HG03457 (cell line): ENCODE data around the gene RYR2.
"Not testable (repeated sequence)": the region's sequence is repeated elsewhere in the genome, so short reads cannot be mapped to it uniquely, and the experiment has no call there.

Source experiments
- ATAC-seq: cut with Tn5 transposase; IDR thresholded peaks from one replicate; pipeline ENCODE4 v1.9.1; 2021; ENCODE audit warnings: moderate number of reproducible peaks; ENCODE audit not compliant: unreplicated experiment

RYR2 gene

DNA sequence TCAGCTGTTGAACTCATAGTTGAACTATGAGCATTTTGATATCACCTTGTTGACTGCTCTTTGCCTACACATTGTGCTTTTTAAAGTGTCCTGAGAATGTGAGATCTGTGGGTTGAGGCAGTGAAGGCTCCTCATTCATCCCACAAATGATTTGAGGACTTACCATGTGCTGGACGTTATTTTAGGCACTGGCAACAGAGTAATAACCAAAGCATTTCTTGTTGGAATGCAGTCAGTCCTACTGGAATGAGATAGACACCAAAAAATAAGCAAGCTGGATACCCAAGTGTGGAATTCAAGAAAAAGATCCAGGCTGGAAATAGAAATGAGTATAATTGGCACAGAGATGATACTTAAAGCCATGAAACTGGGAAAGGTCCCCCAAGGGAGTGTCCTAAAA, 775.3 kb downstream of the RYR2 start:
- ATAC-seq: no peak

DNA sequence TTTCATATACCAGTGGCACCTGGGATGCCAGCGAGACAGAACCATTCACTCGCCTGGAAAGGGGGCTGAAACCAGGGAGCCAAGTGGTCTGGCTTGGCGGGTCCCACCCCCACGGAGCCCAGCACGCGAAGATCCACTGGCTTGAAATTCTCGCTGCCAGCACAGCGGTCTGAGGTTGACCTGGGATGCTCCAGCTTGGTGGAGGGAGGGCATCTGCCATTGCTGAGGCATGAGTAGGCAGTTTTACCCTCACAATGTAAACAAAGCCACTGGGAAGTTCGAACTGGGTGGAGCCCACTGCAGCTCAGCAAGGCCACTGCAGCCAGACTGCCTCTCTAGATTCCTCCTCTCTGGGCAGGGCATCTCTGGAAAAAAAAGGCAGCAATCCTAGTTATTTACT, 778.6 kb downstream of the RYR2 start:
- not testable (repeated sequence) for ATAC-seq

GRCh38 chr1:237832858-237833257, 790.9 kb downstream of the RYR2 start:
- no peak for ATAC-seq

- no peak for ATAC-seq
These were observed 792.1 kb downstream of the RYR2 start for GRCh38 chr1:237834048-237834447.

- no peak for ATAC-seq
These were observed 792.5 kb downstream of the RYR2 start for GRCh38 chr1:237834461-237834860.

DNA sequence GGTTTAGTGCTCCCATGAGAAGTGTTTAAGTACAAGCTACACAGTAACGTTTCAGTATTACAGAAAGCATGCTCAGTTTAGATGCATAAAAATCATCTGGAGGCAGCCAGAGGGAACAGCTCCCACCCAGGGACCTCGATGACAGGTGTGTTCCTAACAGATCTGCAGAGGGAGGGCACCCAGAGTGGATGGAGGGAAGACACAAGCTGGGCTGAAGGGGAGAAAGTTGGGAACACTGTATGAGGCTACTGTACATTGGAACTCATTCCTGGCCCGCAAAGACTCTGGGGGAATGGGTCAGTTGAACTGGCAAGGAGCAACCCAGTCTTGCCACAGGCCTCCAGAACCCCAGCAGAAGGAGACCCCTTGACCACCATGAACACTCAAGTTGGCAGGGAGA, 796.3 kb downstream of the RYR2 start:
- ATAC-seq: no peak

DNA sequence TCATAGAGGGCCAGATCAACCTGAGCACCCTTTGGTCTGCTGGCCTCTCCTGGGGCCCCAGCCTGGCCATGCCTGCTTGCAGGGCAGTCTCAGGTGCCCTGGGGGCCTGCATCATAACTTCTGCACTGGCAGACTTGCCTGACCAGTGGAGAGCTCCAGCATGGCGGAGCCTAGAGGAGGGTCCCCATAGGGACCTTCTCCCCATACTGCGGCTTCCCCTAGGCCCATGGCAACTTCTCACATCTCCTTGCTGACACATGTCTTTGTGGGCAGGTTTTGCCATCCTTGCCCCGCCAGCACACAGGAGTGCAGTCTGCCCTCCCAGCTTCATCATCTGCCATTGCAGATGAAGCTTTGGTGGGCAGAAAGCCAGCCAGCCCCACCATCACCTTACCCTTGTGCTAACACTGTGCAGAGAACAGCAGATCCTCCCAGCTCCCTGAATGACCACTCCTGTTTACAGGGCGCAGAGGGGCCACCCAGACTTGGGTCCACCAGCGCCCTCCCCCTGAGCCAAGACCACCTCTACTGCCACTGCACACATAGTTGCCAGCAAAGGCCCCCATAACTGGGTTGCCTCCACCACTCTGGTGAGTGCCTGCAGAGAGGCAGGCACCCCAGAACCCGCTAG, 797.0 kb downstream of the RYR2 start:
- no peak for ATAC-seq

DNA sequence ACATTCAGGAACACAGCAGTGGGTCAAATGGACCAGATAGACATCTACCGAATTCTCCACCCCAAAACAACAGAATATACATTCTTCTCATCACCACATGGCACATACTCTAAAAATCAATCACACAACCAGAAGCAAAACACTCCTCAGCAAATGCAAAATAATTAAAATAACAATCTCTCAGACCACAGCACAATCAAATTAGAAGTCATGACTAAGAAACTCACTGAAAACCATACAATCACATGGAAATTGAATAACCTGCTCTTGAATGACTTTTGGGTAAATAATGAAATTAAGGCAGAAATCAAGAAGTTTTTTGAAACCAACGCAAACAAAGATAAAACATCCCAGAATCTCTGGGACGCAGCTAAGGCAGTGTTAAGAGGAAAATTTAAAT, 799.5 kb downstream of the RYR2 start:
- no peak for ATAC-seq

GRCh38 chr1:237843516-237843915, 801.5 kb downstream of the RYR2 start:
- not testable (repeated sequence) for ATAC-seq

- no peak for ATAC-seq
These were observed 809.3 kb downstream of the RYR2 start for GRCh38 chr1:237851210-237851845.

DNA sequence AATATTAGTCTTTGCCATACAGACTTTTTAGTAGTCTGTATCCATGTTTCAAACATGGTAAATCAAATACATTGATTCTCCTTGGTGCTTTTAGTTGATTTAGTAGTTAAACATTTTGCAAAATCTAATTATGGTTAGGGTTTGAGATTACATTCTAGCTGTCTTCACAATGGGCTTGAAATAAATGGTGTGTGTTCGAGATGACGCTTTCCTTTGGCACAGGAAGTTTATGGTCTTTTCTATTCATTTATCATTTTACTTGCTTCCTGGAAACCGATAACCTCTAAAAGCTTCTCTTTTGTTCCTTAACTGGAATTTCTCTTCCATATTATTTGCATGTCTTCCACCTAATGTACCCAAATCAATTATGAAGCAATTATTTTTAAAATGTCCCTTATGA, 810.4 kb downstream of the RYR2 start:
- ATAC-seq: no peak

DNA sequence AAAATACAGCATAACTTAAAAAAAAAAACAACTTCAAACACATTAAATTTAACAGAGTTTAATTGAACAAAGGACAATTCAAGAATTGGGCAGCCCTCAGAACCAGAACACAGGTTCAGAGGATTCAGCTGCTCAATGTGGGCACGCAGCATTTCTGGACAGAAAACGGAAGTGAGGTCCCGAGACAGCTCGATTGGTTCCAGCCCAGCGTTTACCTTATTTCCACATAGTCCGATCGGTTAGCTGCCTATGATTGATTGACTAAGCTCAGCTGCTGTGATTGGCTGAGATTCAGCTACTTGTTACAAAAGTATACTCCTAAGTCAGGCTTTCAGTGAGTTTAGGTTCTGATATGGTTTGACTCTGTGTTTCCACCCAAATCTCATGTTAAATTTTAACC, 815.5 kb downstream of the RYR2 start:
- ATAC-seq: no peak

- no peak for ATAC-seq
These were observed 817.0 kb downstream of the RYR2 start for GRCh38 chr1:237858992-237859391.

DNA sequence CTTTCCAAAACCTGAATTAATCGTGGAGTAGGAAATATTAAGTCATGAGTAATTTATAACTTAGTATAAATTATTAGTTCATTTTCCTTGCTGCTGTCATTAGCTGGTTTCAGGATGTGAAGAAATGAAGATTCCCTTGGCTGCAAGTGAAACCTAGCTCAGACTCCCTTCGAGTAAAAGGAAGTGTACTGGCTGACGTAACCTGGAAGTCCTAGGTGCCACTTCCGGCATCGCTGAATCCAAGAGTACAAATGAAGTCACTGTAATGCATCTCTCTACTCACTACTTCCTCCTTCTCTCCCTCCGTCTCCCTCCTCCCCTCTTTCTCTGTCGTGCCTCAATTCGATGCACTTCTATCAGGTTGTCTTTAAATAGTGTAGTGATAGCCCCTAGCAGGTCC, 820.0 kb downstream of the RYR2 start:
- ATAC-seq: no peak

GRCh38 chr1:237863234-237863633, 821.2 kb downstream of the RYR2 start:
- no peak for ATAC-seq

DNA sequence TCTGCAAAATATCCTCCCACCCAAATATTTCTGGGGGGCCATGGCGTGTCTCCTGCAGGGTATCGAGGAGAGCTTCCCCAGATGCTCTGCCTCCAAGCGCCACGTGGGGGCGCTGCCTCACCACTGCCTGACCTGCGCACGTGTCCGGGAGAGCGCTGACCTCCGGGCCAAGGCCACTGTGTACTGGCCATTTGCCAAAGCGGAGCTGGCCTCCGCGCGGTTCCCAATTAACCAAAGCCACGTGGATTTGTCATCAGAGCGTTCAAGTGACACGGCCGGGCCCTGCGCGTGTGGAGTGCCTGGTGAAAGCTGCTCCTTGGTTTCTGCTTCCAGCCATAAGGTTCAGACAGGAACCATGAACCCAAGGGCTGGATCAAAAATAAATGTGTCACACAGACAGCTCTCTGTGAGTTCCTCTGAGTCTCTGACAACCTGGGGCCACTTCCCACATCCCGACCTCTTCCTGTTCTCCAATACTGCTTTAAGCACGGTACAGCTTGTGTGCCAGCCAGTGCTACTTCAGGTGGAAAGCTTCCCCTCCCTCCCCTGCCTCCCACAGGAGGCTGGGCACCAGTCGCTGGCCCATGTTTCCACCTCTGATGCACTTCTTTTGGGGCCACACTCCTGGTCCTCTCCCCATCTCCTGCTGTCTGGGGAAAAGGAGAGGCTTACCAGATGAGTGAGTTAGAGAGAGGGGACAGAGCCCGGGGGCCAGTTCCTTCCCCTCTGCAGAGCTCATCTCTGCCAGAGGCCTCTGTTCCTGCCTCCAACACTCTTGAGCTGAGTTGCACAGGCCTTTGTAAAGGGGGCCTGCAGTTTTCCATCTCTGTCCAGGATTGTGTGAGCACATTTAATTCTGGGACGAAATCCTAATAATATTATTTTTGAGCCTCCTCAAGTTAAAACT, 822.6 kb downstream of the RYR2 start:
- peak; percentile 71 for ATAC-seq

DNA sequence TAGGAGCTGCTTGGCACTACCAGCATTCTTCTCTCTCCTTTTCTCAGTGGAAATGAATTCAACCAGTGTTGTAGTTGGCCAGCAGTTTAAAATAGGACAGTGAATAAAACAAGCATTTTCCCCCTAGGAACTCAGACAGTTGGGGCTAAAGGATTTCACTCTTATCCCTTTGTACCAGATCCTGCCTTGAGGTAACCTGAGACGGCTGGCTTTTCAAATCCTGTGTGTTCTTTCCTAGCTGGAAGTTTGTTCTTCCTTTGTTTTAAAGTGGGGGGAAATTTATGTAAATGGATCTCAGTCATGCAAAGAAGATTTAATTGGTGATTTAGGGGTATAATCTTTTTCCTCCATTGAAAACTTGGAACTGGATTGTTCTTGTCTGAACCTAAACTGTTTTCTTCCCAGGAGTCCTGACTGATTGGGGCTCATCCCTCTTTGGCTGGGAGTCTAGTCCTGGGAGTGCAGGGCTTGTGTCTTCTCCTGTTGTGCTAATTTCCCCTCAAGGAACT, 825.5 kb downstream of the RYR2 start:
- no peak for ATAC-seq

DNA sequence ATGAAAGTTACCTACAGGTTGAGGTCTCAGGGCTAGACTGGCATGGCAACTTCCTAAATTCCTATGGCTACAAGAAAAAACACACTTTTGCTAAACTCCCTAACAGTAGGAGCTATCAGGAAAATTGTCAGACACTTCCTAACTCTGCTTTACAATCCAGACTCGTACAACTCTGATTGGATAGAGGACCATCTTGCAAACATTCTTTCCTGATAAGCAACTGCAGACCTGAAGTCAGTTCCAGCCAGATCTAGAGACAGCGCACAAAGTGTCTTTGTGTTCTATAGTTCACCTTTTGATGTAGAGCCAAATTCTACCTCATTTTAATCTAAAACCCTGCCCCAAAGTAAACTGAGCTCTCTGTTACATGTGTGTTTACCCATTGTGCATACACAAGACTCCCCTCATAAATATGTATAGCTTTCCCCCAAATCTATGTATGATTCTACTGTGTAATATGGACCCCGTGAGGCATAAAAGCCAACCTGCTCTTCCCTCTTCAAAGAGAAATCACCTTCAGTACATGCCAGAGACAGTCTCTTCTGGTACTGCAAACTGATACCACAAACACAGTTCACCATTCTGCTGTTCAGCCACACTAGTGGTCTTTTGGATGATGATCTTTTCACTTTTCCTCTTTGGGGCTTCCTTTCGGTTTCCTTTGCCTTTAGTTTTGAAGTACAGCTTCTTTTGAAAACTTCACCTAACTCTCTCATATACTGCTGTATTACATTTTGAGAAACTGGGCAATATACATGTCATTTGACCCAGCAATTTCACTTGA, 827.0 kb downstream of the RYR2 start:
- ATAC-seq: no peak

DNA sequence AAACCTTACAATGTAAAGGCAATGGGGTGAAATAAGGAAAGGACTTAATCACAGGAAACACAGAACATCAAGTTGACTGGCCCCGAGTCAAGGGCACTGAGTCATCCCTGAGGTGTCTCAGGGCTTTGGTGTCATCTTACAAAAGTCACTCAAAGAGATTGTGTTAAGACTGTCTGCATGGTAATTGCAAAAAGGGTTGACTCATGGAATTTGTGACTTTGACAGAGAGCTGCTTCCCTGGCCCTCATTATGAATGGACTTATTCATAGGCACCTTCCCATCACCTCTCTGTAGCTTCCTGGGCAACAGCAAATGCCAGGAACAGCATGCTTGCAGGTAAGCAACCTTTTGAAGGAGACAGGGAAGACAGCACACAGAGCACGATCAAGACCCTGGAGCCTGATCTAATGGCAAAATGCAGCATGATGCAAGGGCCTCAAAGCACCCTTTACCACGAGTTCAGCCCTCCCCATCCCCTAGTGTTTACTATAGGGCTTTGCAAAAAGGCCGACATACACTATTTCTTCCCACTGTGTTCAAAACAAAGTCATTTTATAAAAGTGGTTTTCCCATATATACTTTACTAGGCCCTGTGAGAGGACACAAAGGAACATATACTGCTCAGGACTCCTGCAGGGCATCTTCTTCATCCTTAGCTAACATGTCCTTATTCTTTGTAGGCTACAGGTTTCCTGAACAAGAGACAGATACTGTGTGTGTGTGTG, 831.7 kb downstream of the RYR2 start:
- ATAC-seq: no peak

GRCh38 chr1:237875291-237875690, 833.3 kb downstream of the RYR2 start:
- ATAC-seq: no peak
